ENCODE data around the gene PRKCA.

PRKCA gene

GRCh38 chr17:66443166-66443565, 140.8 kb downstream of the PRKCA start:
- H3K79me2 ChIP-seq (ENCODE audit: insufficient read depth, low read depth): no peaks in the 10 kb centered on the region
- TF ChIP-seq CTCF (conservative IDR thresholded peaks at IDR 0.05; ENCODE audit: low read depth, low read length): no peak
- H3K9ac ChIP-seq: no peak overlapping the region
- H3K4me1 ChIP-seq (ENCODE audit: low read depth, poor library complexity, severe bottlenecking): peaks cover 22% of the 10 kb centered on the region
- no peaks in the 10 kb centered on the region for H3K27me3 ChIP-seq (ENCODE audit: insufficient read depth, low read depth)
- H2AFZ ChIP-seq (ENCODE audit: low read depth): no peak overlapping the region
- no peak overlapping the region for H3K4me2 ChIP-seq
- no peak overlapping the region for H3K4me3 ChIP-seq (IDR thresholded peaks at IDR 0.05; ENCODE audit: insufficient read depth, low read depth, low read length)
- H3K27ac ChIP-seq: no peak overlapping the region
- H4K20me1 ChIP-seq (ENCODE audit: insufficient read depth): no peaks in the 10 kb centered on the region
- H3K36me3 ChIP-seq (ENCODE audit: insufficient read depth): no peaks in the 10 kb centered on the region

- H3K36me3 ChIP-seq (ENCODE audit: insufficient read depth): no peaks in the 10 kb centered on the region
- H3K9ac ChIP-seq: no peak overlapping the region
- H3K79me2 ChIP-seq (ENCODE audit: insufficient read depth, low read depth): no peaks in the 10 kb centered on the region
- H2AFZ ChIP-seq (ENCODE audit: low read depth): no peak overlapping the region
- H3K27me3 ChIP-seq (ENCODE audit: insufficient read depth, low read depth): no peaks in the 10 kb centered on the region
- no peak overlapping the region for H3K4me2 ChIP-seq
- no peak for TF ChIP-seq CTCF (conservative IDR thresholded peaks at IDR 0.05; ENCODE audit: low read depth, low read length)
- H4K20me1 ChIP-seq (ENCODE audit: insufficient read depth): no peaks in the 10 kb centered on the region
- no peak overlapping the region for H3K27ac ChIP-seq
- no peak overlapping the region for H3K4me3 ChIP-seq (IDR thresholded peaks at IDR 0.05; ENCODE audit: insufficient read depth, low read depth, low read length)
- peaks cover 22% of the 10 kb centered on the region for H3K4me1 ChIP-seq (ENCODE audit: low read depth, poor library complexity, severe bottlenecking)
Observed at GRCh38 chr17:66443606-66444005, 141.2 kb downstream of the PRKCA start.

- Histone ChIP-seq H3K36me3 (ENCODE audit: insufficient read depth) (no peaks in the 10 kb centered on the region), H3K27me3 (ENCODE audit: insufficient read depth, low read depth) (no peaks in the 10 kb centered on the region), H2AFZ (ENCODE audit: low read depth) (no peak overlapping the region), H3K4me3 (IDR thresholded peaks at IDR 0.05; ENCODE audit: insufficient read depth, low read depth, low read length) (no peak overlapping the region), H3K9ac (no peak overlapping the region), H4K20me1 (ENCODE audit: insufficient read depth) (no peaks in the 10 kb centered on the region), H3K4me2 (no peak overlapping the region), H3K27ac (no peak overlapping the region), H3K79me2 (ENCODE audit: insufficient read depth, low read depth) (no peaks in the 10 kb centered on the region), H3K4me1 (ENCODE audit: low read depth, poor library complexity, severe bottlenecking) (peaks cover 22% of the 10 kb centered on the region)
- no peak for TF ChIP-seq CTCF (conservative IDR thresholded peaks at IDR 0.05; ENCODE audit: low read depth, low read length)
Observed at GRCh38 chr17:66444031-66444430, 141.6 kb downstream of the PRKCA start.

GRCh38 chr17:66445229-66445628, 142.8 kb downstream of the PRKCA start:
- no peak overlapping the region for H3K4me3 ChIP-seq (IDR thresholded peaks at IDR 0.05; ENCODE audit: insufficient read depth, low read depth, low read length)
- TF ChIP-seq CTCF (conservative IDR thresholded peaks at IDR 0.05; ENCODE audit: low read depth, low read length): no peak
- H4K20me1 ChIP-seq (ENCODE audit: insufficient read depth): no peaks in the 10 kb centered on the region
- H3K27me3 ChIP-seq (ENCODE audit: insufficient read depth, low read depth): no peaks in the 10 kb centered on the region
- H3K27ac ChIP-seq: no peak overlapping the region
- H3K9ac ChIP-seq: no peak overlapping the region
- no peak overlapping the region for H3K4me2 ChIP-seq
- no peaks in the 10 kb centered on the region for H3K79me2 ChIP-seq (ENCODE audit: insufficient read depth, low read depth)
- peaks cover 22% of the 10 kb centered on the region for H3K4me1 ChIP-seq (ENCODE audit: low read depth, poor library complexity, severe bottlenecking)
- no peaks in the 10 kb centered on the region for H3K36me3 ChIP-seq (ENCODE audit: insufficient read depth)
- no peak overlapping the region for H2AFZ ChIP-seq (ENCODE audit: low read depth)
